Measurements from ENCODE around the gene RASGRF1. TPM values are rescaled to one million over a fixed set of nuclear protein-coding genes. Genes with fewer than 3 reads are reported as not detected.

Gene RASGRF1
- total and polyA plus RNA-seq, 8 donors = 0.10 to 3.8 (median 1.2) TPM; not detected in 4

DNA sequence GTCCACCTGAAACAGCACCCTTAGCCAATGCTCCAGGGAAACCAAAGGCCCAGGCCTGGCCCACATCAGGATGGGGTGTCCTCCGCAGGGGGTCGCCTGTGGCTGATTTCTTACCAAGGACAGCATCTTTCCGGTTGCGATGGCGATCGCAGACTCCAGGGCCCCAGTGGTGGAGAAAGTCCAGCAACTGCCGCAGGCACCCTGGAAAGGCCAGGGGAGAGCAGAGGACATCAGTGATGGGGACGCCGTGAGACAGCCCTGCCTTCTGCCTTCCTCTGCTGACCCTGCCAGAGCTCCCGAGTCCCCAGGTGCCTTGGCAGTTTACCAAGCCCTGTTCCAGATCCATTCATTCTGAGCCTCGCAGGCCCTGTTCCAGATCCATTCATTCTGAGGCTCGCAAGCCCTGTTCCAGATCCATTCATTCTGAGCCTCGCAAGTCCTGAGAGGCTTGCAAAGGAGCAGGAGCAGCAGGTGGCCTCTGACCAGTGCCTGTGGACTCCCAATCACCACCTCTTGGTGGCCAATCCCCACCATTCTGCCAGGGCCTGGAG, 158.2 kb downstream of the RASGRF1 start:
- Histone ChIP-seq H3K27me3 (no peaks in the 10 kb centered on the region), H3K36me3 (peaks cover 6 to 93% (median 86%) of the 10 kb centered on the region in 4 donors), H3K9me3 (no peaks in the 10 kb centered on the region), H3K4me3 (no peak overlapping the region), H3K4me1 (peaks cover 10 to 53% (median 20%) of the 10 kb centered on the region in 4 donors), H3K27ac (no peak overlapping the region)
- intact Hi-C loops (cut with DNase I; ENCODE audit: low total_unique reads) = no loop called here
- no peak for DNase-seq
- 67 to 81% (median 76%) methylated on average over 12 to 13 of the region's 13 CpGs for WGBS, 5 donors
- TF ChIP-seq POLR2A (IDR thresholded peaks at IDR 0.05) = no peak
- TF ChIP-seq EP300 (IDR thresholded peaks at IDR 0.05) = no peak
- TF ChIP-seq, protein P1, sequence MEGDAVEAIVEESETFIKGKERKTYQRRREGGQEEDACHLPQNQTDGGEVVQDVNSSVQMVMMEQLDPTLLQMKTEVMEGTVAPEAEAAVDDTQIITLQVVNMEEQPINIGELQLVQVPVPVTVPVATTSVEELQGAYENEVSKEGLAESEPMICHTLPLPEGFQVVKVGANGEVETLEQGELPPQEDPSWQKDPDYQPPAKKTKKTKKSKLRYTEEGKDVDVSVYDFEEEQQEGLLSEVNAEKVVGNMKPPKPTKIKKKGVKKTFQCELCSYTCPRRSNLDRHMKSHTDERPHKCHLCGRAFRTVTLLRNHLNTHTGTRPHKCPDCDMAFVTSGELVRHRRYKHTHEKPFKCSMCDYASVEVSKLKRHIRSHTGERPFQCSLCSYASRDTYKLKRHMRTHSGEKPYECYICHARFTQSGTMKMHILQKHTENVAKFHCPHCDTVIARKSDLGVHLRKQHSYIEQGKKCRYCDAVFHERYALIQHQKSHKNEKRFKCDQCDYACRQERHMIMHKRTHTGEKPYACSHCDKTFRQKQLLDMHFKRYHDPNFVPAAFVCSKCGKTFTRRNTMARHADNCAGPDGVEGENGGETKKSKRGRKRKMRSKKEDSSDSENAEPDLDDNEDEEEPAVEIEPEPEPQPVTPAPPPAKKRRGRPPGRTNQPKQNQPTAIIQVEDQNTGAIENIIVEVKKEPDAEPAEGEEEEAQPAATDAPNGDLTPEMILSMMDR (IDR thresholded peaks at IDR 0.05) = no peak
- TF ChIP-seq POLR2AphosphoS5 (IDR thresholded peaks at IDR 0.05) = no peak

DNA sequence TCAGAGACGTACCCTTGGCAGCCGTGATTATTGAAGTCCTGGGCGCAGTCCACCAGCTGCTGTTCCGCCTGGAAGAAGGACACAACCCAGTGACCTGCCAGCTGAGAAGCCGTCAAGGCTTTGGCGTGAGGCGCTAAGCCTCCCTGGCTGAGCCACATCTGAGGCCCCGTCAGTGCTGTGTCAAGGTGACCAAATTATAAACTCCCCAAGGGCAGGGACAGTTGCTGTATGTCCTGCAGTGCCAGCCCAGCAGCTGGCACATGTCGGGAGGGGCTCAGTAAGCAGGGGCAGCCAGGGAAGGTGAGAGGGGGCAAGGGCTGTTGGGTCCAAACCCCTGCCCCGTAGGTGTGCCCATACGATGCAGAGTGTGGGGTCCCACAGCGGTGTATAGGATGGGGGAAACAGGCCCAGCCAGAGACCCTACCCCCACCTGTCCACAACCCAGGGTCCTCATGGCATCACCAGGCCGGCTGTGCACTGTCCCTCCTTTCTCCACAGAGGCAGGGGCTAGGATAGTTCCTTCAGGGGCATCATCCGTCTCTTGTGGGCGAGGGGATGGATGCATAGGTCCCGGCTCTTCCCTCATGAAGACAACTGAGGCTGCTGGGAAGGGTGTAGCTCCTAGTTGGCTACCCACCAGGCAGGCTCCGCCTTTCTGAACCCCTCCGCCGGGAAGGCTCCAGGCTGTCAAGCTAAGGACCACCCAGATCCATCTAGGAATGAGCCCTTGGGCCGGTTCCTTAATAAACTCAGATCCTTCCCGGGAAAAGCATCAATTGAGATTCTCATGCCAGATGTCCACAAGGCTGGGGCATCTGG, 158.9 kb downstream of the RASGRF1 start:
- Histone ChIP-seq H3K27me3 (no peaks in the 10 kb centered on the region), H3K36me3 (peaks cover 6 to 94% (median 86%) of the 10 kb centered on the region in 4 donors), H3K9me3 (no peaks in the 10 kb centered on the region), H3K4me3 (no peak overlapping the region), H3K27ac (peak overlapping the region in 1 of 5 donors; percentile 14), H3K4me1 (peaks cover 10 to 54% (median 20%) of the 10 kb centered on the region in 4 donors)
- 81 to 88% (median 85%) methylated on average over 21 of the region's 21 CpGs for WGBS, 5 donors
- no peak for DNase-seq
- intact Hi-C loops (cut with DNase I; ENCODE audit: low total_unique reads) = no loop called here
- TF ChIP-seq POLR2AphosphoS5 (IDR thresholded peaks at IDR 0.05) = no peak
- TF ChIP-seq EP300 (IDR thresholded peaks at IDR 0.05) = no peak
- TF ChIP-seq, protein P1 (IDR thresholded peaks at IDR 0.05) = no peak

DNA sequence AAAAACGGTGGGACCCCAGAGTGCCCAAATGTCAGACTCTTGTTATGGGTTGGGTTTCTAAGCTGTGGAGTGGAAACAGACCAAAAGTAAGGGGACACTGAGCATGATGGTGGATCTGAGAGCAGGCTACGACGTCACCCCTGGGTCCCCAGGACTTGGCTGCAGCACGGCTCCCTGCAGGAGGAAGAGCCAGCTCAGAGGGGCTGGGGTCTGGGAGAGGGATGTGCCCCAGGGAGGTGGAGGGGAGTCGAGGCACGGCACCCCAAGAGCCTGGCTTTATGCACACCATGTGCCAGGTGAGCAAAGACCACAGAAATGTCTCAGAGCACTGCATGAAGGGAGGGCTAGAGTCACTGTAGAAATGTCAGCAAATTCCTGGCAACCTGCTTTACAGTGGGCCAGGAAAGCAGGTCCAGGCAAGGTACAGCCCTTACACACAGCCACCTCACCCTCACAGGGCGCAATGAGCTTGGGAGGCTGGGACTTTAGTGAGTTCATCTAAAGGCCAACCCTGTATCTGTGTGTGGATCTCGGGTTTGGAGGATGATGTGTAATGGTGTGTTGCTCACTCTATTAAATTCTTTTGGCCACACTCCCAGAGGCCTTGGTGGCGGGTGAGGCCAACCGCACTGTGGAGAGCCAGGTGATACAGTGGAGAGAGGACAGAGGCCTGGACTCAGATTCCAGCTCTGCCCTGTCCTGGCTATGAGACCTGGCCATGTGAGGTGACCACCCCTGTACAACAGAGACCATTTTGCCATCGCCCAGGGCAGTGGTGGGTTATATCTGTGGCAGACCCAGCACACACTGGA, 159.8 kb downstream of the RASGRF1 start:
- H3K4me3 ChIP-seq = no peak overlapping the region
- peaks cover 10 to 55% (median 20%) of the 10 kb centered on the region in 4 donors for H3K4me1 ChIP-seq
- TF ChIP-seq POLR2A (IDR thresholded peaks at IDR 0.05) = no peak
- intact Hi-C loops (cut with DNase I; ENCODE audit: low total_unique reads) = no loop called here
- H3K27me3 ChIP-seq = no peaks in the 10 kb centered on the region
- WGBS, 5 donors = 62 to 72% (median 69%) methylated on average over 11 of the region's 11 CpGs
- no peak for DNase-seq
- H3K9me3 ChIP-seq = no peaks in the 10 kb centered on the region
- peak overlapping the region in 1 of 5 donors; percentile 14 for H3K27ac ChIP-seq
- peaks cover 9 to 95% (median 88%) of the 10 kb centered on the region in 4 donors for H3K36me3 ChIP-seq

DNA sequence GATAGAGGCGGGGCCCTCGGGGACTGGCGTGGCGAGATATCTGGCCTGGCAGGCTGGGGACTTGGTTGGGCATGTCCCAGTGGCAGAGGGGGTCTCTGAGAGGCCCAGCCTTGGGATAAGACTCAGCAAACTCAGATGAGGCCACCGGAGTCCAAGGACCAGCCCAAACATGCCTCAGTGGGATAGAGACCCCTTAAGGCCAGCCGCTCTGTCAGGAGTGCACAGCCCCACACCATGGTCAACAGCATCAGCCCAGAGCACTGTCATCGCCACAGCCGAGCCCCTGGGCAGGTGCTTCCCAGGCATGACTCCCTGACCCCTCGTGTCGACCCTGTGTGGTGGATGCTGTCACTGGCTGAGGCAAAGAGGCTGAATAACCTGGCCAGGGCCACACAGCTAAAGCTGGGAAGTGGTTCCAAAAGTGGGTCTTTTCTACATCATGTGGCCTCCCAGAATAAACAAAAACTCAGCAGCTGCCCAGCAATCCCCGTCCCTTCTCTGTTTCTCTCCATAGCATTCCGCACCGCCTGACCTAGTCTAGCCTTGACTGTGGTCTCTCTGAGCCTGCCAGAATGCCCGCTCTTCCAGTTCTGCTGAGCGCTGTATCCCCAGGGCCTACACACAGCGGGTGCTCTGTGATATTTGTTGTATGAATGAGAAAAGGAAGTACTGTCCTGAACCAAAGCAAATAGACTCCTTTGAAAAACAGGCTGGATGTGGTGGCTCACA, 160.9 kb downstream of the RASGRF1 start:
- Histone ChIP-seq H3K36me3 (peaks cover 18 to 95% (median 88%) of the 10 kb centered on the region in 4 donors), H3K4me3 (no peak overlapping the region), H3K4me1 (peaks cover 10 to 50% (median 21%) of the 10 kb centered on the region in 4 donors), H3K27ac (no peak overlapping the region), H3K9me3 (no peaks in the 10 kb centered on the region), H3K27me3 (no peaks in the 10 kb centered on the region)
- no peak for DNase-seq
- intact Hi-C loops (cut with DNase I; ENCODE audit: low total_unique reads) = no loop called here
- 85 to 91% (median 88%) methylated on average over 15 to 16 of the region's 16 CpGs for WGBS, 5 donors
- TF ChIP-seq EP300 (IDR thresholded peaks at IDR 0.05) = no peak
- TF ChIP-seq, protein P1 (IDR thresholded peaks at IDR 0.05) = no peak
- TF ChIP-seq POLR2A (IDR thresholded peaks at IDR 0.05) = no peak
- no peak for TF ChIP-seq POLR2AphosphoS5 (IDR thresholded peaks at IDR 0.05)
